Islet of Langerhans (tissue), 1 donor: Measurements from ENCODE around the gene LTBP4.
"Not testable (repeated sequence)": the region's sequence is repeated elsewhere in the genome, so short reads cannot be mapped to it uniquely, and the experiment has no call there.

Experiments
- FAIRE-seq: peaks from one replicate; lab custom pipeline; 2011; peaks lifted over from hg19 to GRCh38; lab: Jason Lieb, UNC

The LTBP4 gene, protein sequence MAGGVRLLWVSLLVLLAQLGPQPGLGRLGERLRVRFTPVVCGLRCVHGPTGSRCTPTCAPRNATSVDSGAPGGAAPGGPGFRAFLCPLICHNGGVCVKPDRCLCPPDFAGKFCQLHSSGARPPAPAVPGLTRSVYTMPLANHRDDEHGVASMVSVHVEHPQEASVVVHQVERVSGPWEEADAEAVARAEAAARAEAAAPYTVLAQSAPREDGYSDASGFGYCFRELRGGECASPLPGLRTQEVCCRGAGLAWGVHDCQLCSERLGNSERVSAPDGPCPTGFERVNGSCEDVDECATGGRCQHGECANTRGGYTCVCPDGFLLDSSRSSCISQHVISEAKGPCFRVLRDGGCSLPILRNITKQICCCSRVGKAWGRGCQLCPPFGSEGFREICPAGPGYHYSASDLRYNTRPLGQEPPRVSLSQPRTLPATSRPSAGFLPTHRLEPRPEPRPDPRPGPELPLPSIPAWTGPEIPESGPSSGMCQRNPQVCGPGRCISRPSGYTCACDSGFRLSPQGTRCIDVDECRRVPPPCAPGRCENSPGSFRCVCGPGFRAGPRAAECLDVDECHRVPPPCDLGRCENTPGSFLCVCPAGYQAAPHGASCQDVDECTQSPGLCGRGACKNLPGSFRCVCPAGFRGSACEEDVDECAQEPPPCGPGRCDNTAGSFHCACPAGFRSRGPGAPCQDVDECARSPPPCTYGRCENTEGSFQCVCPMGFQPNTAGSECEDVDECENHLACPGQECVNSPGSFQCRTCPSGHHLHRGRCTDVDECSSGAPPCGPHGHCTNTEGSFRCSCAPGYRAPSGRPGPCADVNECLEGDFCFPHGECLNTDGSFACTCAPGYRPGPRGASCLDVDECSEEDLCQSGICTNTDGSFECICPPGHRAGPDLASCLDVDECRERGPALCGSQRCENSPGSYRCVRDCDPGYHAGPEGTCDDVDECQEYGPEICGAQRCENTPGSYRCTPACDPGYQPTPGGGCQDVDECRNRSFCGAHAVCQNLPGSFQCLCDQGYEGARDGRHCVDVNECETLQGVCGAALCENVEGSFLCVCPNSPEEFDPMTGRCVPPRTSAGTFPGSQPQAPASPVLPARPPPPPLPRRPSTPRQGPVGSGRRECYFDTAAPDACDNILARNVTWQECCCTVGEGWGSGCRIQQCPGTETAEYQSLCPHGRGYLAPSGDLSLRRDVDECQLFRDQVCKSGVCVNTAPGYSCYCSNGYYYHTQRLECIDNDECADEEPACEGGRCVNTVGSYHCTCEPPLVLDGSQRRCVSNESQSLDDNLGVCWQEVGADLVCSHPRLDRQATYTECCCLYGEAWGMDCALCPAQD (N-terminal part only)

DNA sequence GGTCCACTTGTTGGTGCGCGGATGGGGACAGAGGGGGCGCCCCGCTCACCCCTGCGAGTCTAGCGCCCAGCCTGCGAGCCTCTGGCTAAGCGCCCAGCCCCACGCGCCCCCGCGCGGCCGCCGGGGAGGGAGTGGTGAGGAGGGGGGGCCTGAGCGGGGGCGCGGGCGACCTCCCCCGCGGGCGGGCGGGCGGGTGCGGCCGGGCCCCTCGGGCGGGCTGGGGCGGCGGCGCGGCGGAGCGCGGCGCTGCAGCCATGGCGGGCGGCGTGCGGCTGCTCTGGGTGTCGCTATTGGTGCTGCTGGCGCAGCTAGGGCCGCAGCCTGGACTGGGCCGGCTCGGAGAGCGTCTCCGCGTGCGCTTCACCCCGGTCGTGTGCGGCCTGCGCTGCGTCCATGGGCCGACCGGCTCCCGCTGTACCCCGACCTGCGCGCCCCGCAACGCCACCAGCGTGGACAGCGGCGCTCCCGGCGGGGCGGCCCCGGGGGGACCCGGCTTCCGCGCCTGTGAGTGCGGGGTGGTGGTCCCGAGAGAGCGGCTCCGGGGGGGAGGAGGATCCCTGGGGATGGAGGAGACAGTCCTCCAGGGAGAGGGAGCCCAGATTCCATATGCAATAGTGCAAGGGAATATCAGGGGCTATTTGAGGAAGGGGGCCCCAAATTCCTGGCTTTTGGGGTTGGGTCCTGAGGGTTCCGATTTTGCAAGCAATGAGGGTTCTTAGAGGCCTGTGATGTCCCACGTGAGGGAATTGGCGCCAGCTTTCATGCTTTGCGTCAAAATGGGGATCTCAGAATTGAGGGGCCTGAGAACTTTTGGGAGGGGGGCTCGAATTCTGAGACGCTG, at the start of gene LTBP4:
Gene LTBP4 (plus strand): TSS at position 236 of the 841 bp plus-strand sequence. CDS start 19 bp downstream, at position 255.
- FAIRE-seq = no peak

DNA sequence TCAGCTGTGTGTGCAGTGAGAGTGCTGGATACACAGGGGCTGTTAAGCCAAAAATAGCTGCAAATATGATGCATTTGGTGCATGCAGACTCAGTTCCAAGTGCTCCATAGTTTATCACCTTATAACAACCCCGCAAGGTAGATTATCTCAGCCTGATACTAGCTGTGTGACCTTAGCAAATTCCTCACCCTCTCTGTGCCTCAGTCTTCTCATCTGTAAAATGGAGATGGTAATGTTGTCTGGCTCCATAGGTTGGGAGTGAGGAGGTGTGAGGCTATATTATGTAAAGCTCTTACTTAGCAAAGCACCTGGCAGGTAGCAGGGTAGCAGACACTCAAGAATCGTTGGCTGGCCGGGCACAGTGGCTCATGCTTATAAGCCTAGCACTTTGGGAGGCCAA, 48.3 kb upstream of the LTBP4 start:
- no peak for FAIRE-seq

DNA sequence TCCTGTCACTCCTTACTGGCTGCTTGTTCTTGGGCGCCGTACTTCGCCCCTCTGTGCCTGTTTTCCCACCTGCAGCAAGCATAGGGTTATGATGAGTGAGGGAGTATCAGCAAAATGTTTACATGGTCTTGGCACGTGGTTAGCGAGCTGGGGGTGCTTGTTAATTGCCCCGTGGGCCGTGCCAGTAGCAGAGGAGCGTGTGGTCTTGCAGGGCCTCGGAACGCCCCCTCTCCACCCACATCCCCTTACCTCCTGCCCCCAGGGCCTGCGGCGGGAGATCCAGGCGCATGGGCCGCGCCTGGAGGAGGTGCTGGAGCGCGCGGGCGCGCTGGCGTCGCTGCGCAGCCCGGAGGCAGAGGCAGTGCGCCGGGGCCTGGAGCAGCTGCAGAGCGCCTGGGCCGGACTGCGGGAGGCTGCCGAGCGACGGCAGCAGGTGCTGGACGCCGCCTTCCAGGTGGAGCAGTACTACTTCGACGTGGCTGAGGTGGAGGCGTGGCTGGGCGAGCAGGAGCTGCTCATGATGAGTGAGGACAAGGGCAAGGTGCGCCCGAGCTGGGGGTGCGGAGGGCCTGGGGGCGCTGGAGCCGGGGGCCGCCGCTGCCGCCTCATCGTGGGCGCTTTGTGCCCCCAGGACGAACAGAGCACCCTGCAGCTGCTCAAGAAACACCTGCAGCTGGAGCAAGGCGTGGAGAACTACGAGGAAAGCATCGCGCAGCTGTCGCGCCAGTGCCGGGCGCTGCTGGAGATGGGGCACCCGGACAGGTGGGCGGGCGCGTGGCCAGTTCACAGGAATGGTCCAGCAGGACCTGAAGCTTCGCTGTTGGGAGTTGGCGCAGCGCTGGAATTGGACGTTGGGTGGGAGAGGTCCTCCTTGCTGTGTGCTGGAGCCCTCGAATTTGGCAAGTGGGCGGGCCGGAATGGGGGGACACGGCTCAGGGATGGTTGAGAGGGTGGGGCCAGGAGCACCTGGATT, 47.0 kb upstream of the LTBP4 start:
- no peak for FAIRE-seq

DNA sequence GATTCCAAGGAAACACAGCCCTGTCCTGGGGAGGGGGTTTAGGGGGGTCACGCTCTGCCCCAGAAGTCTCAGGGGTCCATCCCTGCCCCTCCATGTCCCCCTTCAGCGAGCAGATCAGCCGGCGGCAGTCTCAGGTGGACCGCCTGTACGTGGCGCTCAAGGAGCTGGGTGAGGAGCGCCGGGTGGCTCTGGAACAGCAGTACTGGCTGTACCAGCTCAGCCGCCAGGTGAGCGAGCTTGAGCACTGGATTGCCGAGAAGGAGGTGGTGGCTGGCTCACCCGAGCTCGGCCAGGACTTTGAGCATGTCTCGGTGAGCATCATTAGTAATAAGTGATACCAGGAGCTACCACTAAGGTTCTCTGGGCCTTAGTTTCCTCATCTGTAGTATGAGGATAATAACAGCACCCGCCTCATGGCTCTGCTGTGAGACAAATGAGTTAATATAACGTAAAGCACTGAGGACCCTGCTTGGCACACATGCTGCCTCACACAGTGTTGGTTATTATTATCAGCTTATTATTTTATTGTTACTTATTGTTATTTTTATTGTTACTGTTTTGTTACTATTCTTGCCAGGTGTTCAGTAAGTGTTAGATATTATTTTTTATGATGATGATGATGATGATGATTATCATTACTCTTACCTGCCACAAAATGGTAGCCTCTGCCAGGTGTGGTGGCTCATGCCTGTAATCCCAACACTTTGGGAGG, 45.0 kb upstream of the LTBP4 start:
- no peak for FAIRE-seq

DNA sequence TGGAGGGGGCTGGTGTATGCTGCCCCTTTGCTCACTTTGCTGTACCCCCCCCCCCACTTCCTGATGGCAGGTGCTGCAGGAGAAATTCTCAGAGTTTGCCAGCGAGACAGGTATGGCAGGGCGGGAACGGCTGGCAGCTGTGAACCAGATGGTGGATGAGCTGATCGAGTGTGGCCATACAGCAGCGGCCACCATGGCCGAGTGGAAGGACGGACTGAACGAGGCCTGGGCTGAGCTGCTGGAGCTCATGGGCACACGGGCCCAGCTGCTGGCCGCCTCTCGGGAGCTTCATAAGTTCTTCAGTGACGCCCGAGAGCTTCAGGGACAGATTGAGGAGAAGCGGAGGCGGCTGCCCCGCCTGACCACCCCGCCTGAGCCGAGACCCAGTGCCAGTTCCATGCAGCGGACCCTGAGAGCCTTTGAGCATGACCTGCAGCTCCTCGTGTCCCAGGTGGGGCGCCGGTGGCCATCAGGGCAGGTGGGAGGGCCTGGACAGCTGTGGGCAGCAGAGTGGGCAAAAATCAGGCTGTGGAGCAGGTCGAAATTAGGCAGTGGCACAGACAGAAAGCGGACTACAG, 44.1 kb upstream of the LTBP4 start:
- FAIRE-seq = no peak

DNA sequence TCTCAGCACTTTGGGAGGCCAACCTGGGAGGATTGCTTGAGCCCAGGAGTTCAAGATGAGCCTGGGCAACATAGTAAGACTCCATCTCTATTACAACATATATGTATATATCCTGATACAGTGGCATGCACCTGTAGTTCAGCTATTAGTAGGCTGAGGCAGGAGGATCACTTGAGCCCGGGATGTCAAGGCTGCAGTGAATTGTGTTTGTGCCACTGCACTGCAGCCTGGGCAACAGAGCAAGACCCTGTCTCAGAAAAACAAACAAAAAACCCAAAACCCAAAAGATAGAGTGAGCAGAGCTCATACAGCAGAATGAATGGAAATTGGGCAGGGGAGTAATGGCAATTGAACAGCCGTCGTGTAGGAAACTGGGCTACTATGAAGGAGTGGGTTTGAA, 41.8 kb upstream of the LTBP4 start:
- no peak for FAIRE-seq

DNA sequence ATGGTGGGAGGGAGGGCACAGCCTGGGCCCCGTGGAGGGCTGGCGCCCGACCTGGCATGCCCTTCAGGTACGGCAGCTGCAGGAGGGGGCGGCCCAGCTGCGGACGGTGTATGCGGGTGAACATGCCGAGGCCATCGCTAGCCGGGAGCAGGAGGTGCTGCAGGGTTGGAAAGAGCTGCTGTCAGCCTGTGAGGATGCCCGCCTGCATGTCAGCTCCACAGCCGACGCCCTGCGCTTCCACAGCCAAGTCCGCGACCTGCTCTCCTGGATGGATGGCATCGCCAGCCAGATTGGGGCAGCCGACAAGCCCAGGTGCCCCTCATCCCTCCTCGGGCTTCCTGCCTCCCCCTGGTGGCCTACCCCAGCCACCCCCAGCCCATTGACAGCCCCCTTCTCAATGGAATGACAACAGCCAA, 41.1 kb upstream of the LTBP4 start:
- FAIRE-seq = no peak

DNA sequence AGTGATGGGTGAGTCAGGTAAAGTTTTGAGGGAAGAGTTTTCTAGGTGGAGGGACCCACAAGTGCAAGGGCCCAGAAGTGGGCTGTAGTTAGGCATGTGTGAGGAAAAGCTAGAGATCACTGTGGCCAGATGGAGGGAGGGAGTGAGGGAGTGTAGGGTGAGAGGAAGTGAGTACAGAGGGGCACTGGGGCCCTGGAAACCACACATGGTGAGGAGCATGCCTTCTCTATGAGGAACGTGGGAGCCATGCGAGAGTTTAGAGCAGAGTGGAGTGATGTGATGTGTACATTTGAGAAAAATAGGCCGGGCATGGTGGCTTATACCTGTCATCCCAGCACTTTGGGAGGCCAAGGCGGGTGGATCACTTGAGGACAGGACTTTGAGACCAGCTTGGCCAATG, 39.2 kb upstream of the LTBP4 start:
- FAIRE-seq = no peak

DNA sequence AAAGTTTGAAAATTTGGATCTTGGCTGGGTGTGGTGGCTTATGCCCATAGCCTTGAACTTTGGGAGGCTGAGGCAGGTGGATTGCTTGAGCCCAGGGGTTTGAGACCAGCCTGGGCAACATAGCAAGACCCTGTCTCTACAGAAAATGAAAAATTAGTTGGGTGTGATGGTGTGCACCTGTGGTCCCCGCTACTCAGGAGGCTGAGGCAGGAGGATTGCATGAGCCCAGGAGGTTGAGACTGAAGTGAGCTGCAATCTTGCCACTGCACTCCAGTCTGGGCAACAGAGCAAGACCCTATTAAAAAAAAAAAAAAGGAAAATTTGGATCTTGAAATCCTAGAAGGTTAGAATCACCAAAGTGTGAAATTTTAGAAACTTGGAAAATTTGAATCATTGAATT, 36.6 kb upstream of the LTBP4 start:
- FAIRE-seq = not testable (repeated sequence)

DNA sequence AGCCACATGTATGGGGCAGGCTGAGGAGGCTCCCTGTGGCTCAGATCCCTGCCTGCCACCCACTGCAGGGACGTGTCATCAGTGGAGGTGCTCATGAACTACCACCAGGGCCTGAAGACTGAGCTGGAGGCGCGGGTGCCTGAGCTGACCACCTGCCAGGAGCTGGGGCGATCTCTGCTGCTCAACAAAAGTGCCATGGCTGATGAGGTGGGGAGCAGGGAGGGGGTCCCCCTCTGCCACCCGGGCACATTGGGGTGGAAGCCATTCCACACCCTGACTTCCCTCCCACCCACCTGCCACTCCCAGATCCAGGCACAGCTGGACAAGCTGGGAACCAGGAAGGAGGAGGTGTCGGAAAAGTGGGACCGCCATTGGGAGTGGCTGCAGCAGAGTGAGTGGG, 35.8 kb upstream of the LTBP4 start:
- FAIRE-seq = no peak

DNA sequence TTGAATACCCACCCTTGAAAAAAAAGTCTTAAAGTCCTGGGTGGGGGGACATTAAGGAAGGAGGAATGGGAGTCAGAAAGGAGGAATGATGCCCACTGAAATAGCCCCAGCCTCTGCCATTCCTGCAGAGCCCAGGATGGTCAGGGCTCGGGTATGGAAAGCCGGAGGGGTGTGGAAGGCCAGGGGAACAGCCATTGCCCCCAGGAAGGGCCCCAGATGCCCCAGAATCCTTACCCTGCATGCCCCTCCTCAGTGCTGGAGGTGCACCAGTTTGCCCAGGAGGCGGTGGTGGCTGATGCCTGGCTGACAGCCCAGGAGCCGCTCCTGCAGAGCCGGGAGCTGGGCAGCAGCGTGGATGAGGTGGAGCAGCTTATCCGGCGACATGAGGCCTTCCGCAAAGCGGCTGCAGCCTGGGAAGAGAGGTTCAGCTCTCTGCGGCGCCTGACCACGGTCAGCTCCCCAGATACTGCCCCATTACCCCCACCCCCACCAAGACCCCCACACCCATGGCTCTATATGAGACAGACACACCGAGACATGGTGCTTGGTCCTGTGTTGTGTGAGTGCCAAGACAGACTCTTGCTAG, 35.2 kb upstream of the LTBP4 start:
- FAIRE-seq = no peak

DNA sequence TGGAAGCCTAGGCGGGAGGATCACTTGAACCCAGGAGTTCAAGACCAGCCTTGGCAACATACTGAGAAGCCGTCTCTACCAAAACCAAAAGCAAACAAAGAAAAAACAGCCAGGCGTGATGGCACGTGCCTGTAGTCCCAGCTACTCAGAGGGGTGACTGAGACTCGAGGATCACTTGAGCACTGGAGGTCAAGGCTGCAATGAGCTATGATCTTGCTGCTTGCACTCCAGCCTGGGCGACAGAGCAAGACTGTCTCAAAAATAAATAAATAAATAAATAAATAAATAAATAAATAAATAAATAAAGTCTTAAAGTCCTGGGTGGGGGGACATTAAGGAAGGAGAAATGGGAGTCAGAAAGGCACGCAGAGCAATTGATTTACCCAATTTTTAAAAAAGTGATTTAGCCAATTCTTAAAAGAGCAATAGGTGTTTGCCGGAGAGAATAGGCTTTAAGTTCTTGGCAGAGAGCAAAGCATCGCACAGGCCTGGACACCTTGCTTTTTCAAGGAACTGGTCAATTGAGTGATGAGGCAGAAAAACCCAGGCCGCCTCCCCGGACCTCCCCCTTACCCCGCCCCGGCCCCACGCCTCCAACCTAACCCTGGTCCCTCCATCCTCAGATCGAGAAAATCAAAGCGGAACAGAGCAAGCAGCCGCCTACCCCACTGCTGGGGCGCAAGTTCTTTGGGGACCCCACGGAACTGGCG, 34.0 kb upstream of the LTBP4 start:
- no peak for FAIRE-seq

DNA sequence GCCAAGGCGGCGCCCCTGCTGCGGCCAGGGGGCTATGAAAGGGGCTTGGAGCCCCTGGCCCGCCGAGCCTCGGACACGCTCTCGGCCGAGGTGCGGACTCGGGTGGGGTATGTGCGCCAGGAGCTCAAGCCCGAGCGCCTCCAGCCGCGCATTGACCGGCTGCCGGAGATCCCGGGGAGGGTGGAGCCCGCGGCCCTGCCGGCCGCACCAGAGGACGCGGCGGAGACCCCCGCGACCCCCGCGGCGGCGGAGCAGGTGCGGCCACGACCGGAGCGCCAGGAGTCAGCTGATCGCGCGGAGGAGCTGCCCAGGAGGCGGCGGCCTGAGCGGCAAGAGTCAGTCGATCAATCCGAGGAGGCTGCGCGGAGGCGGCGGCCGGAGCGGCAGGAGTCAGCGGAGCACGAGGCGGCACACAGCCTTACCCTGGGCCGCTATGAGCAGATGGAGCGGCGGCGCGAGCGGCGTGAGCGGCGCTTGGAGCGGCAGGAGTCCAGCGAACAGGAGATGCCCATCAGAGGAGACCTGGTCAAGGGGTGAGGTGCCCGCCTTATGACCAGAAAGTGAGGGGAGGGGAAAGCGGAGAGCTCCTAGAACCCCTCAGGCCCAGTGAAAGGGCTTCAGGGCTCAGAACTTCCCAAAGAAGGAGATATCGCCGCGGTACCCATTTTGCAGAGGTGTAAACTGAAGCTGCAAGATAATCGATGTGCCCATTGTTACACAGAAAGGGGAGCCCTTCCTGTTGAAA, 33.2 kb upstream of the LTBP4 start:
- no peak for FAIRE-seq

DNA sequence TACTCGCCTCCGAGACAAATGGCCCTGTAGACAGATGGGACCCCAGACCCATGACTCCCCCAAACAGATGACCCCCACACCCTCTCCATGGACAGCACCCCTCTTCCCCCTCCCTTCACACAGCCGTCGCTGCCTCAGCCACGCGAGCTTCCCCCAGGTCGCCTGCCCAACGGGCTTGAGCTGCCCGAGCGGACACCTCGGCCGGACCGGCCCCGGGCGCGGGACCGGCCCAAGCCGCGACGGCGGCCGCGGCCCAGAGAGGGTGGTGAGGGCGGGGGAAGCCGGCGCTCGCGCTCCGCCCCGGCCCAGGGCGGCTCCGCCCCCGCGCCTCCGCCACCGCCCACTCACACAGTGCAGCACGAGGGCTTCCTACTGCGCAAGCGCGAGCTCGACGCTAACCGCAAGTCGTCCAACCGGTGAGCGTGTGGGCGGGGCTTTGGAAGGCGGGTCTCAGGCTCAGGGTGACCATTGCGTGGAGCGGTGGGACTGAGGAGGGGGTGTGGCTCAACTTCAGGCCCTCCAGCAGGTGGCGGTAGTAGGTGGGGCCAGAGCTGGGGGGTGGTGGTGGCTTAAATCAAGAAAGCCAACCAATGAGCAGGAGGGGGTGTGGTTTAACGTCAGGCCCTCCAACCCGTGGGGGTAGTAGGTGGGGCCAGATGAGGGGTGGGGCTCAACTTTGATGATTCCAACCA, 30.7 kb upstream of the LTBP4 start:
- no peak for FAIRE-seq

DNA sequence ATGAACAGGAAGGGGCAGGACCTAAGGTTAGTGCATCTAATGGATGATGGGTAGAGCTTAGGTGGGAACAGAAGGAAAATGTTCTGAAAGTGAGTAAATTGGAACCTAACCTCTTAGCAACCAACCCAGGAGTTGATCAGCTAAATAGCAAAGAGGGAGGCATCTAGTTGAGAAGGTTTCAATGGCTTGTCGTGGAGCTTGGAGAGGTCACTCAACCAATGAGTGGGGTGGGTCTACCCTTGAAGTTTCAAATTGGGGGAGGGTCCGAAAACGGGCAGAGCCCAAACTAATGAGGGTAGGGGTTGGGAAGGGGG, 30.2 kb upstream of the LTBP4 start:
- FAIRE-seq = no peak

DNA sequence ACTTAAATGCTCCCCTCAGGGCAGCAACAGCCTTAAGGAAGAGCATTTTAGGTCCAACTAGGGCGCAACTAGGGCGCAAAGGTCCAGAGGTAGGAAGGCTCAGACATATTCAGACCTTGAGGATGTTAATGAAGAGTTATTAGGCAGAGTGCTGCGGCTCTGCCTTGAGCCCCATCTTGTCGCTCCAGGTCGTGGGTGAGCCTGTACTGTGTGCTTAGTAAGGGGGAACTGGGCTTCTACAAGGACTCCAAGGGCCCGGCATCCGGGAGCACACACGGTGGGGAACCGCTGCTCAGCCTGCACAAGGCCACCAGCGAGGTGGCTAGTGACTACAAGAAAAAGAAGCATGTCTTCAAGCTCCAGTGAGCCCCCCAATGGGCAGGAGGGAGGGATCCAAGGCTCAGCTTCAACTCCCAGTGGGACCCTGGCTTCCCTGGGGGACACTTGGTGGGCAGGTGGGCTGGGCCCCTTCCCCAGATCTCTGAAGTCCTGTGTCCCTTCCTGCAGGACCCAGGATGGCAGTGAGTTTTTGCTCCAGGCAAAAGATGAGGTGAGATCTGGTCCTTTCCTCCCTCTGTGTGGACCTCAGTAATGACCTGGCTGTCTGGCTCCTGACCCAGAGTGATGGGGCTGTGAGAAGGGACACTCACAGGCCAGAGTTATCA, 29.2 kb upstream of the LTBP4 start:
- no peak for FAIRE-seq
